Kidney epithelial cell (primary cell): ENCODE results near the gene AZU1. TPM values are rescaled to one million over a fixed set of nuclear protein-coding genes. Genes with fewer than 3 reads are reported as not detected.

ENCODE experiments used
- DNase-seq: peaks from one replicate; pipeline ENCODE4 v3.0.0-alpha.2; 2010; ENCODE audit warnings: low read depth
- H3K27me3 ChIP-seq: 2 replicates; pipeline ENCODE4 v1.6.0; 2011; ENCODE audit warnings: low read length; ENCODE audit not compliant: control insufficient read depth, insufficient read depth
- H3K36me3 ChIP-seq: 2 replicates; pipeline ENCODE4 v1.5.1; 2011; ENCODE audit warnings: low read length; ENCODE audit not compliant: control insufficient read depth, insufficient read depth
- H3K4me3 ChIP-seq: 2 replicates; pipeline ENCODE4 v1.5.1; 2011; ENCODE audit warnings: low read depth, mild to moderate bottlenecking, control low read depth, low read length
- CTCF ChIP-seq: IDR thresholded peaks from 2 replicates; pipeline ENCODE4 v1.5.1; 2011; ENCODE audit warnings: mild to moderate bottlenecking, moderate library complexity, low read length, control low read depth, inconsistent platforms; ENCODE audit not compliant: insufficient read depth, poor library complexity, severe bottlenecking
- total RNA-seq: library from RNA; depleted of rRNA; stranded (reverse); fragments of >200 nt; gene quantifications from 2 replicates; pipeline ENCODE4 v1.2.3, GENCODE V29; 2015

AZU1 gene
- total RNA-seq, 1 donor from 2014 or later: not detected

- Histone ChIP-seq H3K27me3 (peaks cover 16% of the 10 kb centered on the region), H3K36me3 (no peaks in the 10 kb centered on the region), H3K4me3 (no peak overlapping the region)
- no peak for TF ChIP-seq CTCF
- DNase-seq: no peak
These were observed 4.0 kb upstream of the AZU1 start for GRCh38 chr19:823565-824121.

DNA sequence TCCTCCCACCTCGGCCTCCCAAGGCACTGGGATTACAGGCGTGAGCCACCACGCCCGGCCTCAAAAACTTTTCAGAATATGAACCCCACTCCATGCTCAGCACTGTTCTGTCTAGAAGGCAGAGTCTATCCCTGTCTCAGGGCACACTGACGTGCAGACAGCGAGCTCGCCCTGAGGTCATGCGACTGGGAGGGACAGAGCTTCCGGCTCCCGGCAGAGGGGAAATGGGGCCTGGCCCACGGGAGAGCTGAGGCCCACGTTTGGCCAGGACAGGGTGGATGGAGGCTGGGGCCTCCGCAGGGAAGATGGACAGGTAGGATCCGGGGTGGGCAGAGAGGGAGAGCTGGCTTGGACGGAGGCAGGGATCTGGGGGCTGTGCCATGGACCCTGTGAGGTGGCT lies 2.8 kb upstream of the AZU1 start:
- Histone ChIP-seq H3K27me3 (peaks cover 23% of the 10 kb centered on the region), H3K4me3 (no peak overlapping the region), H3K36me3 (no peaks in the 10 kb centered on the region)
- TF ChIP-seq CTCF: no peak
- DNase-seq: no peak

DNA sequence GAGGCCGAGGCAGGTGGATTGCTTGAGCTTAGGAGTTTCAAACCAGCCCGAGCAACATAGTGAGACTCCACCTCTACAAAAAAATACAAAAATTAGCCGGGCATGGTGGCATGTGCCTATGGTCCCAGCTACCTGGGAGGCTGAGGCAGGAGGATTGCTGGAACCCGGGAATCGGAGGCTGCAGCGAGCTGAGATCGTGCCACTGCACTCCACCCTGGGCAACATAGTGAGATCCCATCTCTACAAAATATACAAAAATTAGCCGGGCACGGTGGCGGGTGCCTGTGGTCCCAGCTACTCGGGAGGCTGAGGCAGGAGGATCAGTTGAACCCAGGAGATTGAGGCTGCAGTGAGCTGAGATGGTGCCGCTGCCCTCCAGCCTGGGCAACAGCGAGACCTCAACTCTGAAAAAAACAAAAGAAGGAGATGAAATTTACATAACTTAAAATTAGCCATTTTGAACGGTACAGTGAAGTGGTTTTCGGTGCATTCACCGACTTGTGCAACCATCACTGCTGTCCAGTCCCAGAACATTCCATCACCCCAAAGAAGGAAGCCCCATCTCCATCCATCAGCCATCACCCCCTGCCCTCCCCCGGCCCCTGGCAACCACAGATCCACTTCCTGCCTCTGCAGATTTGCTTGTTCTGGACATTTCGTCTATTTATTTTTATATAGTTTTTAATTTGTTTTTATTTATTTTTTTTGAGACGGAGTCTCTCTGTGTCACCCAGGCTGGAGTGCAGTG lies 1.6 kb upstream of the AZU1 start:
- no peak for TF ChIP-seq CTCF

GRCh38 chr19:827314-827709 lies 325 bp upstream of the AZU1 start:
- H3K36me3 ChIP-seq: no peaks in the 10 kb centered on the region
- H3K4me3 ChIP-seq: no peak overlapping the region
- TF ChIP-seq CTCF: no peak
- DNase-seq: no peak
- peaks cover 32% of the 10 kb centered on the region for H3K27me3 ChIP-seq

More for the DNA sequence above, 1.6 kb upstream of the AZU1 start:
- H3K4me3 ChIP-seq: no peak overlapping the region
- no peak for DNase-seq
- no peaks in the 10 kb centered on the region for H3K36me3 ChIP-seq
- H3K27me3 ChIP-seq: peaks cover 28% of the 10 kb centered on the region

GRCh38 chr19:829129-829758 lies 1.6 kb downstream of the AZU1 start:
- DNase-seq: no peak
- H3K36me3 ChIP-seq: no peaks in the 10 kb centered on the region
- peaks cover 22% of the 10 kb centered on the region for H3K27me3 ChIP-seq
- no peak overlapping the region for H3K4me3 ChIP-seq
- no peak for TF ChIP-seq CTCF
